Body of pancreas (tissue), 4 donors: ENCODE data around the gene PHF21B.
"Not testable (repeated sequence)": the region's sequence is repeated elsewhere in the genome, so short reads cannot be mapped to it uniquely, and the experiment has no call there.

Experiments used
- CTCF ChIP-seq, 7 experiments: fragments of 450-650 bp in 4 of 7; fragments of 200-600 bp in 3 of 7; sonication (generic) in 3 of 7; IDR thresholded peaks; one replicate each; pipeline ENCODE4 v1.5.1; 2016 to 2019; ENCODE audit warnings: antibody characterized with exemption in 7 of 7
- POLR2A ChIP-seq, 3 donors: fragments of 450-650 bp; IDR thresholded peaks; one replicate each; pipeline ENCODE4 v1.6.1; 2016; ENCODE audit warnings: antibody characterized with exemption in 3 of 3, mild to moderate bottlenecking in 2 of 3

GRCh38 chr22:44961682-44962081 is 48.1 kb downstream of the PHF21B start:
- not testable (repeated sequence) for TF ChIP-seq CTCF, POLR2A (IDR thresholded peaks at IDR 0.05)
